Brain microvascular endothelial cell (primary cell): ENCODE results near the gene RDM1.

Experiments
- DNase-seq: peaks from one replicate; pipeline ENCODE4 v3.0.0-alpha.2; 2020
- H3K27ac ChIP-seq: fragments of 250-450 bp; sonication (Bioruptor Pico); 2 replicates; pipeline ENCODE4 v1.5.1; 2020; ENCODE audit warnings: mild to moderate bottlenecking, moderate library complexity
- H3K27me3 ChIP-seq: fragments of 250-450 bp; sonication (Bioruptor Pico); replicated peaks from 2 replicates; pipeline ENCODE4 v1.5.1; 2020; ENCODE audit warnings: mild to moderate bottlenecking
- H3K36me3 ChIP-seq: fragments of 250-450 bp; sonication (Bioruptor Pico); replicated peaks from 2 replicates; pipeline ENCODE4 v1.5.1; 2020; ENCODE audit warnings: mild to moderate bottlenecking
- H3K4me3 ChIP-seq: 2 replicates; pipeline ENCODE4 v1.5.1; 2011; ENCODE audit warnings: low read depth, mild to moderate bottlenecking, control low read depth, low read length, moderate library complexity
- in situ Hi-C: cut with HindIII; loops from 2 replicates; pipeline ENCODE4 v1.10.0; 2017; ENCODE audit warnings: low sequenced_read_pairs, low pct_ligation_motif_present
- TF ChIP-seq, protein P1 (sequence below): IDR thresholded peaks from 2 replicates; pipeline ENCODE4 v1.5.1; 2011; ENCODE audit warnings: low read depth, mild to moderate bottlenecking, moderate library complexity, low read length, control low read depth, inconsistent platforms; ENCODE audit errors: missing control alignments

The RDM1 gene

DNA sequence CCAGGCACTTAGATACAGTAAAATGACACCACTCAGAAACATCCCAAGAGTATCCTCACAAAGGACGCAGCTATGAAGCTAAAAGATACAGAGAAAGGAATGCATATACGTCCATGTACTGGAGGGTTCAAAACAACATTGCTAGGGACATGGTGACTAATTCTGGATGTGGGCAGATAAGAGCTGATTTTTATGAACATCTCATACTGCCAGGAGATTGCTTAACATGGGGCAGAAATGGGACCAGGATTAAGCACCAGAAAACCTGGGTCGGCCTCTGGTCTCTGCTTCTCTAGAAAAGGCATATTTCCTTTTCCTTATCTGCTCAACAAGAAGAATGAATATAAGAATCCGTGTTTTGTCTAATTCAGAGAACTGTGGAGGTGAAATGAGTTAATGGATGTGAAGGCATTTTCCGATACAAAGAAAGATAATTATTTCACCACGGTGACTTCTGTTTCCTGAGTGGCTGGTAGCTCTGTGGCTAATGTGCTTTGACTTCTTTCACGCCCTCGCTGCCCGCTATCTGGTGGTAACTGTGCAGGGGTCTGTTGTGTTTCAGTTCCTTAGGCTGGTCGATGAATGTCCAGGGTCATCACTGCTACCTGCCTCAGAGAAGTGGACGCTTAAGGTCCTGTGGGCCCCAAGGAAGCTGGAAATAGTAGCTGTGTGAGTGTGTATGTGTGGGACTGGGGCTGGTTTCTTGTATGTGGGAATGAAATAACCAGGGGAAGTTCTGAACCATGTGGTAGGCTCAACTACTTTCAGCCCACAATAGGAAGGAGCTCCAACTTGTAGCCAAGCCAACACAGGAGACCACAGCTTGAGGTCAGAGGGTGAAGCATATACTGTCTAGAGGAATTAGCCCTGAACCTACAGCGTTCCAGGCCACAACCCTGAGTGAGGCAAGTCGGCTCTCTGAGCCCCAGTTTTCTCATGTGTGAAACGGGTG lies 34.7 kb downstream of the RDM1 start:
- Histone ChIP-seq H3K4me3 (no peak overlapping the region), H3K36me3 (no peaks in the 10 kb centered on the region), H3K27me3 (no peaks in the 10 kb centered on the region), H3K27ac (peak overlapping the region; percentile 79)
- peak; percentile 92 for DNase-seq
- TF ChIP-seq, protein P1, sequence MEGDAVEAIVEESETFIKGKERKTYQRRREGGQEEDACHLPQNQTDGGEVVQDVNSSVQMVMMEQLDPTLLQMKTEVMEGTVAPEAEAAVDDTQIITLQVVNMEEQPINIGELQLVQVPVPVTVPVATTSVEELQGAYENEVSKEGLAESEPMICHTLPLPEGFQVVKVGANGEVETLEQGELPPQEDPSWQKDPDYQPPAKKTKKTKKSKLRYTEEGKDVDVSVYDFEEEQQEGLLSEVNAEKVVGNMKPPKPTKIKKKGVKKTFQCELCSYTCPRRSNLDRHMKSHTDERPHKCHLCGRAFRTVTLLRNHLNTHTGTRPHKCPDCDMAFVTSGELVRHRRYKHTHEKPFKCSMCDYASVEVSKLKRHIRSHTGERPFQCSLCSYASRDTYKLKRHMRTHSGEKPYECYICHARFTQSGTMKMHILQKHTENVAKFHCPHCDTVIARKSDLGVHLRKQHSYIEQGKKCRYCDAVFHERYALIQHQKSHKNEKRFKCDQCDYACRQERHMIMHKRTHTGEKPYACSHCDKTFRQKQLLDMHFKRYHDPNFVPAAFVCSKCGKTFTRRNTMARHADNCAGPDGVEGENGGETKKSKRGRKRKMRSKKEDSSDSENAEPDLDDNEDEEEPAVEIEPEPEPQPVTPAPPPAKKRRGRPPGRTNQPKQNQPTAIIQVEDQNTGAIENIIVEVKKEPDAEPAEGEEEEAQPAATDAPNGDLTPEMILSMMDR: no peak
- in situ Hi-C loops: no loop called here

DNA sequence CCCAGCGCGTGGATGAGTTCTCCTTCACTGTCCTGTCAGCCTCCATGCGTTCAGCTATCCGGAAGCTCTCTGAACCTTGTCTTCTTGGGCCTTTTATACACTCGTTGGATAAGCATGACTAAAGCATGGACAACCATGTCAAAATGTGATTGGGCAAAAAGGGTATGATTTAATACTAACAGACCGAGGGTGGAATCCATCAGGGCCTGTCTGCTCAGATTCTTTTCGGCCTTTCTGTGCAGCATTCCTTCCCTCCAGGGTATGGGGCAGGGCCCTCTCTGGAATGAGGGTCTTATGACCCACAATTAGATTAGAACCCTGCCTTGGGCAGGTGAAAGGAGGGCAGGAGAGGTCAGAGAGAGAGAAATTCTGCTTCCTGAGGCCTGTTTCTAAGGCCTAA lies 36.4 kb downstream of the RDM1 start:
- no peaks in the 10 kb centered on the region for H3K36me3 ChIP-seq
- no peaks in the 10 kb centered on the region for H3K27me3 ChIP-seq
- no peak overlapping the region for H3K27ac ChIP-seq
- no peak overlapping the region for H3K4me3 ChIP-seq
- DNase-seq: no peak
- in situ Hi-C loops: no loop called here
- TF ChIP-seq, protein P1: no peak

DNA sequence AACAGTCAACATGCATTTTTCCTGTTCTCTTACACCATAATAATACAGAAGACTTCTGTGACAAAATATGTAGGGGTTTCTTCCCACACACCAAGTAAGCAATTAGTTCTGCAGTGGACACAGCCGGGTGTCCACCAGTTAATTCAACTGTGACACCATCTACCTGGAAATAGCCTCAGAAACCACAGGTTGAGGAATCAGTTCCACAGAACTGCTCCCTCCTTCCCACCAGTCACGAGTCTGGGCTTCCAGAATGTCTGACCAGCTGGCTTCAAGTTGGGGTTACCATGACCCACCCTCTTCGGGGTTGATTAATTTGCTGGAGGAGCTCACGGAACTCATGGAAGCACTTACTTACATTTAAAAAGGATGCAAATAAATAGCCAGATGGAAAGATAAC lies 36.8 kb downstream of the RDM1 start:
- Histone ChIP-seq H3K36me3 (no peaks in the 10 kb centered on the region), H3K27ac (no peak overlapping the region), H3K4me3 (no peak overlapping the region), H3K27me3 (no peaks in the 10 kb centered on the region)
- DNase-seq: no peak
- in situ Hi-C loops: no loop called here
- TF ChIP-seq, protein P1: no peak

DNA sequence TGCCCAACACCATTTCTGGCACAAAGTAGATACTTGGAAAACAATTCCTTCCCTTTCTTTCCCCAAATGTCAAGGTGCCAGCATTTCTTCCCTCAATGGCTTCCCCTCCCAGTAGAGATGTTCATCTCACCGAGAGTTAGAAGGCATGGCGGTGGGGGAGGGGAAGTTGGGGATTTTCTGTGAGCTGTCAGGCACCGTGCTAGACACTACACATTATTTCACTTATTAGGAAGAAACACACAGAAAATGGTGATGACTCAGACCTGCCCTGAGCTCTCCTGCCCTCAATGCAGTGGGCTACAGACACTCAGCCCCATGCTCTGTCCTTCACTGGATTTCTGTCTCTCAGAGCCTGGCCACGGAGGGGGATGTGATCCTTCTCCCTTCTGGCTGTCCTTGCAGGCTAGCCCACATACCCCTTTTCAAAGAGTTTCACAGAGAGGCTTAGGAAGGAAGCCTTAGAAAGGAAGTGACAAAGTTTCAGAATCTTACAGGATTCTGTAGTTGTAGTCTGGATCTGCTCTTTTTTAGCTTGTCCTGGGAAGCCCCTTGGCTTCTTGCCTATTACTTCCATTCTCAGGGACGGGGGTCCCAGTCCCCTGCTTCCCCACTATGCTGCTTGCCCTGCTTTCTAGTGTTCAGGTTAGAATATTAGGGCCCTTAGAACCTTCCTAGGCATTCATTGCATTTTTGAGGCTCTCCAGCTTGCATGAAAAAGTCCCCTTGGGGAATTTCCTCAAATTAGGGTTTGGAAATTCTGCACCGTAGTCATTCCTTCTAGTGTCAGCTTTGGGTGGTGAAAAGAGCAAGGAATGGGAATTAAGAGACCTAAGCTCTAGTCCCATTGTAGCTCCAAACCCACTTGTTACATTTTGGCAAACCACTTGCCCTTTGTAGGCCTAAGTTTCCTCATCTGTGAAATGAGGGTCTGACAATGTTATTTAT lies 38.2 kb downstream of the RDM1 start:
- no peak overlapping the region for H3K4me3 ChIP-seq
- TF ChIP-seq, protein P1: no peak
- in situ Hi-C loops: no loop called here
- H3K36me3 ChIP-seq: no peaks in the 10 kb centered on the region
- no peak overlapping the region for H3K27ac ChIP-seq
- DNase-seq: peak; percentile 61
- H3K27me3 ChIP-seq: no peaks in the 10 kb centered on the region

DNA sequence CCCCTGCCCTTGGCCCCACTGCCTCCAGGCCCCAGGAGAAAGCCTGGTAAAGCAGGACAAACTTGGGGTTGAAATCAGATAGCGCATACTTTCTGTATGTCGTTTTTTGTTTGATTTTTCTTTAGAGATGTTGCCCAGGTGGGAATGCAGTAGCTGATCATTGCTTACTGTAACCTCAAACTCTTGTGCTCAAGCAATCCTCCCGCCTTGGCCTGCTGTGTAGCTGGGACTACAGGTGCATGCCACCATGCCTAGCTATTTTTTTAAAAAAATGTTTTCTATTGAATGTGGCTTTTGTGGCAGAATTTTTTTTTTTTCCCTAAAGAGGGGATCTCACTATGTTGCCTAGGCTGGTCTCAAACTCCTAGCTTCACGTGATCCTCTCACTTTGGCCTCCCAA lies 39.3 kb downstream of the RDM1 start:
- no peaks in the 10 kb centered on the region for H3K36me3 ChIP-seq
- in situ Hi-C loops: no loop called here
- DNase-seq: no peak
- no peak overlapping the region for H3K27ac ChIP-seq
- no peak overlapping the region for H3K4me3 ChIP-seq
- TF ChIP-seq, protein P1: no peak
- H3K27me3 ChIP-seq: no peaks in the 10 kb centered on the region
